ENCODE measurements around the gene TRIM3.

TRIM3 gene

GRCh38 chr11:6480299-6480914, 6.7 kb upstream of the TRIM3 start:
- DNase-seq (ENCODE audit: low read depth in 2 of 2) = no peak

GRCh38 chr11:6476571-6476970, 2.8 kb upstream of the TRIM3 start:
- no peak for DNase-seq (ENCODE audit: low read depth in 2 of 2)

GRCh38 chr11:6475936-6476335, 2.2 kb upstream of the TRIM3 start:
- DNase-seq (ENCODE audit: low read depth in 2 of 2) = no peak

GRCh38 chr11:6474806-6475500, 1.2 kb upstream of the TRIM3 start:
- DNase-seq (ENCODE audit: low read depth in 2 of 2) = no peak

GRCh38 chr11:6474413-6474792, 662 bp upstream of the TRIM3 start:
- no peak for DNase-seq (ENCODE audit: low read depth in 2 of 2)

GRCh38 chr11:6472934-6473333, 807 bp downstream of the TRIM3 start:
- DNase-seq (ENCODE audit: low read depth in 2 of 2) = no peak

- DNase-seq (ENCODE audit: low read depth in 2 of 2) = no peak
Measured at GRCh38 chr11:6469599-6469998, 4.1 kb downstream of the TRIM3 start.

- no peak for DNase-seq (ENCODE audit: low read depth in 2 of 2)
Measured at GRCh38 chr11:6468712-6469495, 4.8 kb downstream of the TRIM3 start.

GRCh38 chr11:6459099-6459450, 14.7 kb downstream of the TRIM3 start:
- no peak for DNase-seq (ENCODE audit: low read depth in 2 of 2)

- DNase-seq (ENCODE audit: low read depth in 2 of 2) = no peak
Measured at GRCh38 chr11:6458352-6459098, 15.2 kb downstream of the TRIM3 start.

GRCh38 chr11:6457581-6458320, 16.0 kb downstream of the TRIM3 start:
- DNase-seq (ENCODE audit: low read depth in 2 of 2) = no peak

- no peak for DNase-seq (ENCODE audit: low read depth in 2 of 2)
Measured at GRCh38 chr11:6456361-6457073, 17.2 kb downstream of the TRIM3 start.

- no peak for DNase-seq (ENCODE audit: low read depth in 2 of 2)
Measured at GRCh38 chr11:6455070-6455469, 18.7 kb downstream of the TRIM3 start.

- DNase-seq (ENCODE audit: low read depth in 2 of 2) = no peak
Measured at GRCh38 chr11:6453152-6453551, 20.6 kb downstream of the TRIM3 start.

GRCh38 chr11:6452219-6452618, 21.5 kb downstream of the TRIM3 start:
- DNase-seq (ENCODE audit: low read depth in 2 of 2) = no peak

- DNase-seq (ENCODE audit: low read depth in 2 of 2) = no peak
Measured at GRCh38 chr11:6448574-6448973, 25.2 kb downstream of the TRIM3 start.

- peak; percentile 33 for DNase-seq (ENCODE audit: low read depth in 2 of 2)
Measured at GRCh38 chr11:6443269-6444003, 30.3 kb downstream of the TRIM3 start.

GRCh38 chr11:6442441-6442840, 31.3 kb downstream of the TRIM3 start:
- DNase-seq (ENCODE audit: low read depth in 2 of 2) = no peak

GRCh38 chr11:6440906-6441358, 32.8 kb downstream of the TRIM3 start, which contains the start of gene HPX:
Gene HPX, minus strand, starts transcription at chr11:6440987. Its CDS starts 24 bp downstream, at chr11:6440963.
- DNase-seq (ENCODE audit: low read depth in 2 of 2) = no peak

GRCh38 chr11:6438979-6439571, 34.7 kb downstream of the TRIM3 start:
- peak; percentile 11 to 32 for DNase-seq (ENCODE audit: low read depth in 2 of 2)
